Liver (tissue), 9 donors: ENCODE data around the gene GPHN. TPM values are rescaled to one million over a fixed set of nuclear protein-coding genes. Genes with fewer than 3 reads are reported as not detected.

Experiments used
- DNase-seq: peaks from one replicate; pipeline ENCODE4 v3.0.0-alpha.2; 2017; ENCODE audit warnings: low spot score
- H3K27ac ChIP-seq, 2 donors: one replicate each; pipeline ENCODE4 v1.7.0; 2013; ENCODE audit warnings: inconsistent platforms in 2 of 2, low read length in 2 of 2, control low read depth in 1 of 2, low read depth in 1 of 2, mild to moderate bottlenecking in 1 of 2
- H3K27me3 ChIP-seq, 4 donors: one replicate each; pipeline versions ENCODE4 v1.6.1 to v1.7.0; 2013; ENCODE audit warnings: low read length in 3 of 4, inconsistent platforms in 1 of 4, mild to moderate bottlenecking in 1 of 4, moderate library complexity in 1 of 4; ENCODE audit not compliant: control insufficient read depth in 4 of 4, insufficient read depth in 4 of 4
- H3K36me3 ChIP-seq, 4 donors: one replicate each; pipeline versions ENCODE4 v1.6.1 to v1.7.0; 2013; ENCODE audit warnings: low read length in 3 of 4, mild to moderate bottlenecking in 3 of 4, low read depth in 1 of 4, moderate library complexity in 1 of 4; ENCODE audit not compliant: control insufficient read depth in 4 of 4, insufficient read depth in 3 of 4
- H3K4me1 ChIP-seq, 4 donors: one replicate each; pipeline versions ENCODE4 v1.6.1 to v1.7.0; 2013; ENCODE audit warnings: low read length in 3 of 4, mild to moderate bottlenecking in 3 of 4, moderate library complexity in 1 of 4; ENCODE audit not compliant: control insufficient read depth in 4 of 4, insufficient read depth in 4 of 4
- H3K4me3 ChIP-seq, 3 donors: one replicate each; pipeline versions ENCODE4 v1.6.1 to v1.7.0; 2013; ENCODE audit warnings: low read length in 3 of 3, control low read depth in 1 of 3, low read depth in 1 of 3, mild to moderate bottlenecking in 1 of 3
- H3K9ac ChIP-seq, 2 donors: one replicate each; pipeline ENCODE4 v1.7.0; 2013; ENCODE audit warnings: low read length in 2 of 2, mild to moderate bottlenecking in 2 of 2, moderate library complexity in 2 of 2, control low read depth in 1 of 2, low read depth in 1 of 2
- H3K9me3 ChIP-seq, 4 donors: one replicate each; pipeline versions ENCODE4 v1.6.1 to v1.7.0; 2013; ENCODE audit warnings: low read length in 3 of 4; ENCODE audit not compliant: control insufficient read depth in 4 of 4
- ATF3 ChIP-seq: IDR thresholded peaks from 2 replicates; pipeline ENCODE4 v1.6.1; 2016; ENCODE audit warnings: antibody characterized with exemption
- CTCF ChIP-seq: fragments of 150-350 bp; IDR thresholded peaks from 2 replicates; pipeline ENCODE4 v1.5.1; 2017; ENCODE audit warnings: improper control_type of control experiment, low read depth, low read length; ENCODE audit not compliant: missing input control
- EGR1 ChIP-seq, 2 donors: IDR thresholded peaks; 2 replicates each; pipeline ENCODE4 v1.6.1; 2016 to 2018; ENCODE audit warnings: antibody characterized with exemption in 2 of 2, low read depth in 2 of 2
- FOXA2 ChIP-seq: IDR thresholded peaks from 2 replicates; pipeline ENCODE4 v1.6.1; 2016; ENCODE audit warnings: antibody characterized with exemption
- HNF4A ChIP-seq, 2 donors: conservative IDR thresholded peaks; 2 replicates each; pipeline ENCODE4 v1.6.1; 2016; ENCODE audit warnings: antibody characterized with exemption in 2 of 2, mild to moderate bottlenecking in 2 of 2
- MAX ChIP-seq: IDR thresholded peaks from 2 replicates; pipeline ENCODE4 v1.6.1; 2016; ENCODE audit warnings: antibody characterized with exemption
- NR2F2 ChIP-seq: IDR thresholded peaks from 2 replicates; pipeline ENCODE4 v1.6.1; 2016; ENCODE audit warnings: antibody characterized with exemption
- RAD21 ChIP-seq, 2 donors: IDR thresholded peaks; 2 replicates each; pipeline ENCODE4 v1.6.1; 2016; ENCODE audit warnings: antibody characterized with exemption in 2 of 2, mild to moderate bottlenecking in 2 of 2
- REST ChIP-seq: IDR thresholded peaks from 2 replicates; pipeline ENCODE4 v1.6.1; 2016; ENCODE audit warnings: antibody characterized with exemption, mild to moderate bottlenecking
- RXRA ChIP-seq, 2 donors: IDR thresholded peaks; 2 replicates each; pipeline ENCODE4 v1.6.1; 2017 to 2018; ENCODE audit warnings: antibody characterized with exemption in 2 of 2, mild to moderate bottlenecking in 1 of 2
- SP1 ChIP-seq: IDR thresholded peaks from 2 replicates; pipeline ENCODE4 v1.6.1; 2018; ENCODE audit warnings: antibody characterized with exemption, mild to moderate bottlenecking
- TAF1 ChIP-seq: conservative IDR thresholded peaks from 2 replicates; pipeline ENCODE4 v1.6.1; 2016; ENCODE audit warnings: antibody characterized with exemption, mild to moderate bottlenecking
- YY1 ChIP-seq: IDR thresholded peaks from 2 replicates; pipeline ENCODE4 v1.6.1; 2016; ENCODE audit warnings: antibody characterized with exemption, mild to moderate bottlenecking
- ZBTB33 ChIP-seq: IDR thresholded peaks from 2 replicates; pipeline ENCODE4 v1.6.1; 2016; ENCODE audit warnings: antibody characterized with exemption
- WGBS: extraction: QIAGEN DNeasy Blood & Tissue Kit; methylation state at CpG from one replicate; pipeline ENCODE4 v1.1.7; 2013; 5-methylcytosine and 5-hydroxymethylcytosine counted together
- polyA plus RNA-seq, 2 donors: library from polyadenylated mRNA; stranded (reverse) in 1 of 2; unstranded in 1 of 2; fragments of 200-250 nt in 1 of 2; fragments of >200 nt in 1 of 2; fragmentation: Nextera tagmentation in 1 of 2; extraction: Ambion mirVana in 1 of 2; gene quantifications; one replicate each; pipeline versions ENCODE4 v1.2.1 to v1.2.3, GENCODE V29; 2013 to 2015
- total RNA-seq, 2 donors: library from RNA; depleted of rRNA; stranded (reverse); fragments of >200 nt; gene quantifications; one replicate each; pipeline ENCODE4 v1.2.3, GENCODE V29; 2014
- donor health status: healthy.
- donor health status: healthy.
- donor health status: healthy.
- donor health status: healthy.
- donor health status: healthy.

GPHN gene
- total and polyA plus RNA-seq, 4 donors = 18.4 to 76.4 (median 47.4) TPM

GRCh38 chr14:66477567-66477966 is 30.4 kb upstream of the GPHN start (continued):
- TF ChIP-seq FOXA2 (no peak), SP1 (no peak), TAF1 (no peak)

GRCh38 chr14:66482873-66483272 is 25.1 kb upstream of the GPHN start:
- H3K4me3 ChIP-seq = no peak overlapping the region
- peaks cover 10 to 31% (median 24%) of the 10 kb centered on the region in 4 donors for H3K4me1 ChIP-seq
- H3K36me3 ChIP-seq = no peaks in the 10 kb centered on the region
- no peaks in the 10 kb centered on the region for H3K9me3 ChIP-seq
- no peaks in the 10 kb centered on the region for H3K27me3 ChIP-seq
- H3K27ac ChIP-seq = no peak overlapping the region
- no peak overlapping the region for H3K9ac ChIP-seq
- no peak for DNase-seq
- TF ChIP-seq YY1 (no peak), SP1 (no peak), MAX (no peak), REST (no peak), ZBTB33 (no peak), RAD21 (IDR thresholded peaks at IDR 0.05) (no peak), NR2F2 (no peak), EGR1 (IDR thresholded peaks at IDR 0.05; ENCODE audit: low read depth in 2 of 2) (no peak), HNF4A (conservative IDR thresholded peaks at IDR 0.05) (no peak), RXRA (IDR thresholded peaks at IDR 0.05) (no peak), CTCF (no peak), ATF3 (no peak), FOXA2 (no peak)
- 36% methylated on average over 2 of the region's 2 CpGs for WGBS
